Lower leg skin (tissue), 4 donors: ENCODE measurements around the gene KLF5. TPM values are rescaled to one million over a fixed set of nuclear protein-coding genes. Genes with fewer than 3 reads are reported as not detected.

ENCODE experiments used
- DNase-seq, 2 donors: peaks; one replicate each; pipeline ENCODE4 v3.0.0-alpha.2; 2019; ENCODE audit warnings: low spot score in 2 of 2
- H3K4me3 ChIP-seq: fragments of 200-600 bp; sonication (generic); 2 replicates; pipeline ENCODE4 v1.5.1; 2017; ENCODE audit warnings: mild to moderate bottlenecking, low read depth; ENCODE audit not compliant: poor library complexity, severe bottlenecking
- CTCF ChIP-seq, 3 donors: fragments of 450-650 bp; IDR thresholded peaks; one replicate each; pipeline ENCODE4 v1.5.1; 2016; ENCODE audit warnings: antibody characterized with exemption in 3 of 3, mild to moderate bottlenecking in 3 of 3, moderate library complexity in 2 of 3
- POLR2A ChIP-seq, 2 donors: fragments of 450-650 bp; IDR thresholded peaks; one replicate each; pipeline ENCODE4 v1.6.1; 2016 to 2017; ENCODE audit warnings: antibody characterized with exemption in 2 of 2, mild to moderate bottlenecking in 1 of 2, moderate library complexity in 1 of 2
- WGBS, 2 donors: methylation state at CpG; one replicate each; pipeline ENCODE4 v1.1.5; 2018; 5-methylcytosine and 5-hydroxymethylcytosine counted together
- intact Hi-C: fragments of 100-400 bp; cut with DNase I; formaldehyde crosslinking; loops from one replicate; pipeline ENCODE4 v1.15.0; 2023; ENCODE audit warnings: low total_unique reads
- total RNA-seq, 4 donors: library from RNA; depleted of rRNA; stranded (reverse); fragments of >200 nt; gene quantifications; one replicate each; pipeline ENCODE4 v1.1.0, GENCODE V29; 2016

Gene KLF5
- total RNA-seq, 4 donors from 2014 or later, result 244 to 544 (median 359) TPM

GRCh38 chr13:73073050-73073449 is 14.2 kb downstream of the KLF5 start:
- intact Hi-C loops, result no loop called here
- no peak overlapping the region for H3K4me3 ChIP-seq
- no peak for DNase-seq
- TF ChIP-seq POLR2A (IDR thresholded peaks at IDR 0.05) (no peak), CTCF (IDR thresholded peaks at IDR 0.05) (no peak)
- 36 to 49% methylated on average over 3 of the region's 3 CpGs for WGBS, 2 donors

GRCh38 chr13:73074014-73074413 is 15.2 kb downstream of the KLF5 start:
- intact Hi-C loops, result no loop called here
- 42 to 48% methylated on average over 2 of the region's 2 CpGs for WGBS, 2 donors
- H3K4me3 ChIP-seq, result no peak overlapping the region
- no peak for DNase-seq
- TF ChIP-seq CTCF (IDR thresholded peaks at IDR 0.05) (no peak), POLR2A (IDR thresholded peaks at IDR 0.05) (no peak)

GRCh38 chr13:73074926-73075325 is 16.1 kb downstream of the KLF5 start:
- H3K4me3 ChIP-seq, result no peak overlapping the region
- intact Hi-C loops, result no loop called here
- WGBS, 2 donors, result 79 to 86% methylated on average over 1 of the region's 1 CpG
- TF ChIP-seq CTCF (IDR thresholded peaks at IDR 0.05) (no peak), POLR2A (IDR thresholded peaks at IDR 0.05) (no peak)
- DNase-seq, result no peak

GRCh38 chr13:73075546-73075945 is 16.7 kb downstream of the KLF5 start:
- intact Hi-C loops, result no loop called here
- no peak for DNase-seq
- WGBS, 2 donors, result 82 to 83% methylated on average over 18 of the region's 18 CpGs
- H3K4me3 ChIP-seq, result no peak overlapping the region
- TF ChIP-seq CTCF (IDR thresholded peaks at IDR 0.05) (no peak), POLR2A (IDR thresholded peaks at IDR 0.05) (no peak)

- intact Hi-C loops, result no loop called here
- TF ChIP-seq POLR2A (IDR thresholded peaks at IDR 0.05) (no peak), CTCF (IDR thresholded peaks at IDR 0.05) (no peak)
- no peak for DNase-seq
Measured at GRCh38 chr13:73075954-73076353, 17.1 kb downstream of the KLF5 start.

GRCh38 chr13:73077865-73078264 is 19.1 kb downstream of the KLF5 start:
- no peak for DNase-seq
- no peak for TF ChIP-seq CTCF (IDR thresholded peaks at IDR 0.05)
- TF ChIP-seq POLR2A (IDR thresholded peaks at IDR 0.05), result no peak
- intact Hi-C loops, result no loop called here
- 78 to 84% methylated on average over 9 of the region's 9 CpGs for WGBS, 2 donors
- no peak overlapping the region for H3K4me3 ChIP-seq

More at GRCh38 chr13:73075954-73076353, 17.1 kb downstream of the KLF5 start:
- WGBS, 2 donors, result 50 to 54% methylated on average over 2 of the region's 2 CpGs
- no peak overlapping the region for H3K4me3 ChIP-seq
